Measurements from ENCODE around the gene PHKG2.

Gene PHKG2

DNA sequence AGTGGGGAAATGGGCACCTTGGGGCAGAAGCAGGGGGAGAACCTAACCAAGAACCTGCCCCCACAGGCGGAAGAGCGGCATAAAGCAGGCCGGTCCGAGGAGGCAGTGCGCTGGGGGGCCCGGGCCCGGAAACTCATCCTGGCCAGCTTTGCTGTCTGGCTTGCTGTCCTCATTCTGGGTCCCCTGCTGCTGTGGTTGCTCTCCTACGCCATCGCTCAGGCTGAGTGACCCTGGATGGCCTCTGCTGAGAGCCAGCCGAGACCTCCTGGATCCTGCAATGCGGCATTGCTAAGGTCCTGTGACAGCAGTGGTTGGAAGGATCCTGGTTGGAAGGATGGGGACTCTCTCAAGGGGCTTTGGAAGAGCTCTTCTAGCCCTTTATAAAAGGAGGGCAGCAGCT is 4.5 kb upstream of the PHKG2 start:
- Histone ChIP-seq H3K36me3 (replicated peaks; ENCODE audit: insufficient read depth, low read length) (no peaks in the 10 kb centered on the region), H3K27ac (ENCODE audit: low read length) (no peak overlapping the region), H3F3A (ENCODE audit: insufficient read depth, low read length) (peaks cover 12% of the 10 kb centered on the region), H3K9ac (ENCODE audit: low read length) (no peak overlapping the region), H3K4me2 (ENCODE audit: low read depth, low read length) (no peak overlapping the region), H3K4me1 (ENCODE audit: low read length) (no peaks in the 10 kb centered on the region), H3K4me3 (ENCODE audit: low read length) (no peak overlapping the region), H3K9me3 (replicated peaks; ENCODE audit: insufficient read depth, low read length) (no peaks in the 10 kb centered on the region), H3K79me2 (ENCODE audit: low read length) (peaks cover 2% of the 10 kb centered on the region; the same call in 1 of the 2 replicates), H2AFZ (ENCODE audit: low read length) (no peak overlapping the region), H3K27me3 (replicated peaks; ENCODE audit: insufficient read depth, low read length) (no peaks in the 10 kb centered on the region), H4K20me1 (ENCODE audit: insufficient read depth, low read length) (no peaks in the 10 kb centered on the region), H3K9me2 (replicated peaks; ENCODE audit: insufficient read depth, low read length) (no peaks in the 10 kb centered on the region)
- DNase-seq: no peak
- TF ChIP-seq, protein P1, sequence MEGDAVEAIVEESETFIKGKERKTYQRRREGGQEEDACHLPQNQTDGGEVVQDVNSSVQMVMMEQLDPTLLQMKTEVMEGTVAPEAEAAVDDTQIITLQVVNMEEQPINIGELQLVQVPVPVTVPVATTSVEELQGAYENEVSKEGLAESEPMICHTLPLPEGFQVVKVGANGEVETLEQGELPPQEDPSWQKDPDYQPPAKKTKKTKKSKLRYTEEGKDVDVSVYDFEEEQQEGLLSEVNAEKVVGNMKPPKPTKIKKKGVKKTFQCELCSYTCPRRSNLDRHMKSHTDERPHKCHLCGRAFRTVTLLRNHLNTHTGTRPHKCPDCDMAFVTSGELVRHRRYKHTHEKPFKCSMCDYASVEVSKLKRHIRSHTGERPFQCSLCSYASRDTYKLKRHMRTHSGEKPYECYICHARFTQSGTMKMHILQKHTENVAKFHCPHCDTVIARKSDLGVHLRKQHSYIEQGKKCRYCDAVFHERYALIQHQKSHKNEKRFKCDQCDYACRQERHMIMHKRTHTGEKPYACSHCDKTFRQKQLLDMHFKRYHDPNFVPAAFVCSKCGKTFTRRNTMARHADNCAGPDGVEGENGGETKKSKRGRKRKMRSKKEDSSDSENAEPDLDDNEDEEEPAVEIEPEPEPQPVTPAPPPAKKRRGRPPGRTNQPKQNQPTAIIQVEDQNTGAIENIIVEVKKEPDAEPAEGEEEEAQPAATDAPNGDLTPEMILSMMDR (IDR thresholded peaks at IDR 0.05; ENCODE audit: low read length): no peak
- no peak for TF ChIP-seq EZH2 (optimal IDR thresholded peaks at IDR 0.05; ENCODE audit: low read depth, low read length)

DNA sequence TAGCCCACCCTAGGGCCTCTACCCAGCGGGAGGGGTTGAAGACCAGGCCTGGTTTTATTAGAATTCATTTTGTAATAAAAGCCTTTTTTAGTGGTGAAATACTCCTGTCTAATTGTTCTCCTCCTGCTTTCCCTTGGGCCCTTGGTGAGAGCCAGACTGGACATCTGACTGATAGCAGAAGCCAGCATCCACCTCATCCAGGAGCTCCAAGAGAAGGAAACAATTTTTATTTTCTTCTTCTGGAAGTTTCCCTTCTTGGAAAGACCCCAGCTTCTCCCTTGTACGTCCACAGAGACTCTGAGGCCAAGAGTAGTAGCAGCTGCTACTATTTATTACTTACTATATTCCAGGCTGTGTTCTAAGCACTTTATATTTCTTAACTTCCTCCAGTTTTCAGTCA is 4.0 kb upstream of the PHKG2 start:
- DNase-seq: no peak
- Histone ChIP-seq H4K20me1 (ENCODE audit: insufficient read depth, low read length) (no peaks in the 10 kb centered on the region), H3K4me2 (ENCODE audit: low read depth, low read length) (no peak overlapping the region), H3K4me3 (ENCODE audit: low read length) (no peak overlapping the region), H3K9me2 (replicated peaks; ENCODE audit: insufficient read depth, low read length) (no peaks in the 10 kb centered on the region), H3K27me3 (replicated peaks; ENCODE audit: insufficient read depth, low read length) (no peaks in the 10 kb centered on the region), H3K27ac (ENCODE audit: low read length) (no peak overlapping the region), H3K4me1 (ENCODE audit: low read length) (no peaks in the 10 kb centered on the region), H3K79me2 (ENCODE audit: low read length) (peaks cover 5% of the 10 kb centered on the region), H3F3A (ENCODE audit: insufficient read depth, low read length) (peaks cover 12% of the 10 kb centered on the region), H3K9ac (ENCODE audit: low read length) (no peak overlapping the region), H3K9me3 (replicated peaks; ENCODE audit: insufficient read depth, low read length) (no peaks in the 10 kb centered on the region), H3K36me3 (replicated peaks; ENCODE audit: insufficient read depth, low read length) (no peaks in the 10 kb centered on the region), H2AFZ (ENCODE audit: low read length) (no peak overlapping the region)
- TF ChIP-seq EZH2phosphoT487 (IDR thresholded peaks at IDR 0.05; ENCODE audit: low read length) (no peak), EZH2 (optimal IDR thresholded peaks at IDR 0.05; ENCODE audit: low read depth, low read length) (no peak)

DNA sequence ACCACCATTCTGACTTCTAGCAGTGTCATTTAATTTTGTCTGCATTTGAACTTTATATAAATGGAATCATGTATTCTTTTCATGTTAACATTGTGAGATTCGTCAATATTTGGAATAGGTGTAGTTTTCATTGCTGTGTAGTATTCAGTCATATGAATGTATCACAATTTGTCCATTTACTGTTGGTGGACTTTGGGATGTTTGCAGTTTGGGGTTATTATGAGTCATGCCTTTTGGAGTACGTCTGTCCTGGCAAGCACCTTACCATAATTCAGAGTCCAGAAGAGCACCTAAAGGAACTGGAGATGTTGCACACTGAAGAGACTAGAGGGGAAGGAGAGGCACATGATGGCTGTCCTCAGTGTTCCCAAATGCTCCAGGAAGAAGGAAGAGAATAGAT is 3.1 kb upstream of the PHKG2 start:
- DNase-seq: no peak
- no peaks in the 10 kb centered on the region for H3K9me2 ChIP-seq (replicated peaks; ENCODE audit: insufficient read depth, low read length)
- no peak overlapping the region for H2AFZ ChIP-seq (ENCODE audit: low read length)
- no peaks in the 10 kb centered on the region for H4K20me1 ChIP-seq (ENCODE audit: insufficient read depth, low read length)
- H3K27ac ChIP-seq (ENCODE audit: low read length): no peak overlapping the region
- H3K79me2 ChIP-seq (ENCODE audit: low read length): peaks cover 14% of the 10 kb centered on the region
- no peaks in the 10 kb centered on the region for H3K27me3 ChIP-seq (replicated peaks; ENCODE audit: insufficient read depth, low read length)
- no peak overlapping the region for H3K4me2 ChIP-seq (ENCODE audit: low read depth, low read length)
- H3F3A ChIP-seq (ENCODE audit: insufficient read depth, low read length): peaks cover 12% of the 10 kb centered on the region
- no peak overlapping the region for H3K4me3 ChIP-seq (ENCODE audit: low read length)
- H3K36me3 ChIP-seq (replicated peaks; ENCODE audit: insufficient read depth, low read length): no peaks in the 10 kb centered on the region
- no peak for TF ChIP-seq EZH2phosphoT487 (IDR thresholded peaks at IDR 0.05; ENCODE audit: low read length)
- TF ChIP-seq EZH2 (optimal IDR thresholded peaks at IDR 0.05; ENCODE audit: low read depth, low read length): no peak
- TF ChIP-seq, protein P1 (IDR thresholded peaks at IDR 0.05; ENCODE audit: low read length): no peak
- no peaks in the 10 kb centered on the region for H3K4me1 ChIP-seq (ENCODE audit: low read length)
- H3K9ac ChIP-seq (ENCODE audit: low read length): no peak overlapping the region
- no peaks in the 10 kb centered on the region for H3K9me3 ChIP-seq (replicated peaks; ENCODE audit: insufficient read depth, low read length)

DNA sequence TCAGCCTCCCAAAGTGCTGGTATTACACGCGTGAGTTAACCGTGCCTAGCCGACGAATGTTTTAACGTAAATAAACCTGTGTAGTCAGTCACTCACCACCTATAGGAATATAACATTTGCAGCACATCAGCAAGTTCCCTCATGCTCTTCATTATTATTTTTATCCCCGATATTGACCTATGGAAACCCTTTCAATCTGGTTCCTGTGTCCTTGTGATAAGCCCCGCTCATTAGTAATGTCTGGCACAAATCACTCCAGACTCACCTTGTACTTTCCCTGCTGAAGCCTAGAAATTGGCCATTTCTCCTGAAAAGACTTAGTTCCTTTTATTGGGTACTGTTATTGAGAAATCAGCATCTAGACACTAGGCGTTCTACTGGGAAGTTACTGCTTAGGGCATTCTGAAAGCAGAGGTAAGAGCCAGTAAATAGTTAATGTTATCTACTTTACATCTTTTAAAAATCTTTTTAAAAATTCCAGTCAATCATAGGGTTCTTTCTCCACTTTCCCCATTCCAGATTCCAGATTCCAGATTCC is 1.5 kb upstream of the PHKG2 start:
- H2AFZ ChIP-seq (ENCODE audit: low read length): no peak overlapping the region
- TF ChIP-seq EZH2 (optimal IDR thresholded peaks at IDR 0.05; ENCODE audit: low read depth, low read length): no peak
- TF ChIP-seq, protein P1 (IDR thresholded peaks at IDR 0.05; ENCODE audit: low read length): no peak
- no peak for TF ChIP-seq EZH2phosphoT487 (IDR thresholded peaks at IDR 0.05; ENCODE audit: low read length)
- H3K9me2 ChIP-seq (replicated peaks; ENCODE audit: insufficient read depth, low read length): no peaks in the 10 kb centered on the region
- peaks cover 24% of the 10 kb centered on the region for H3K79me2 ChIP-seq (ENCODE audit: low read length)
- no peak overlapping the region for H3K27ac ChIP-seq (ENCODE audit: low read length)
- no peak for DNase-seq
- H3K36me3 ChIP-seq (replicated peaks; ENCODE audit: insufficient read depth, low read length): no peaks in the 10 kb centered on the region
- H3F3A ChIP-seq (ENCODE audit: insufficient read depth, low read length): peaks cover 12% of the 10 kb centered on the region
- H3K4me1 ChIP-seq (ENCODE audit: low read length): no peaks in the 10 kb centered on the region
- H3K9me3 ChIP-seq (replicated peaks; ENCODE audit: insufficient read depth, low read length): no peaks in the 10 kb centered on the region
- H3K4me3 ChIP-seq (ENCODE audit: low read length): no peak overlapping the region
- H3K4me2 ChIP-seq (ENCODE audit: low read depth, low read length): no peak overlapping the region
- H3K9ac ChIP-seq (ENCODE audit: low read length): no peak overlapping the region
- H4K20me1 ChIP-seq (ENCODE audit: insufficient read depth, low read length): no peaks in the 10 kb centered on the region
- H3K27me3 ChIP-seq (replicated peaks; ENCODE audit: insufficient read depth, low read length): no peaks in the 10 kb centered on the region
